PC-9 (cell line): Measurements from ENCODE around the gene PFKFB3.

Experiments
- CTCF ChIP-seq: fragments of 200-600 bp; sonication (generic); conservative IDR thresholded peaks from 2 replicates; pipeline ENCODE4 v1.6.1; 2017; ENCODE audit warnings: mixed run types, antibody characterized with exemption, mild to moderate bottlenecking, moderate library complexity
- EZH2 ChIP-seq: fragments of 200-600 bp; sonication (generic); IDR thresholded peaks from 2 replicates; pipeline ENCODE4 v1.8.0; 2017; ENCODE audit warnings: antibody characterized with exemption, low read depth

GRCh38 chr10:6247041-6247712 lies 44.4 kb downstream of the PFKFB3 start:
- TF ChIP-seq CTCF (no peak), EZH2 (no peak)
